ENCODE measurements around the gene SPACA4.
A peak's percentile ranks its signal among the peaks of the same experiment; 100 is the strongest.

SPACA4 gene

DNA sequence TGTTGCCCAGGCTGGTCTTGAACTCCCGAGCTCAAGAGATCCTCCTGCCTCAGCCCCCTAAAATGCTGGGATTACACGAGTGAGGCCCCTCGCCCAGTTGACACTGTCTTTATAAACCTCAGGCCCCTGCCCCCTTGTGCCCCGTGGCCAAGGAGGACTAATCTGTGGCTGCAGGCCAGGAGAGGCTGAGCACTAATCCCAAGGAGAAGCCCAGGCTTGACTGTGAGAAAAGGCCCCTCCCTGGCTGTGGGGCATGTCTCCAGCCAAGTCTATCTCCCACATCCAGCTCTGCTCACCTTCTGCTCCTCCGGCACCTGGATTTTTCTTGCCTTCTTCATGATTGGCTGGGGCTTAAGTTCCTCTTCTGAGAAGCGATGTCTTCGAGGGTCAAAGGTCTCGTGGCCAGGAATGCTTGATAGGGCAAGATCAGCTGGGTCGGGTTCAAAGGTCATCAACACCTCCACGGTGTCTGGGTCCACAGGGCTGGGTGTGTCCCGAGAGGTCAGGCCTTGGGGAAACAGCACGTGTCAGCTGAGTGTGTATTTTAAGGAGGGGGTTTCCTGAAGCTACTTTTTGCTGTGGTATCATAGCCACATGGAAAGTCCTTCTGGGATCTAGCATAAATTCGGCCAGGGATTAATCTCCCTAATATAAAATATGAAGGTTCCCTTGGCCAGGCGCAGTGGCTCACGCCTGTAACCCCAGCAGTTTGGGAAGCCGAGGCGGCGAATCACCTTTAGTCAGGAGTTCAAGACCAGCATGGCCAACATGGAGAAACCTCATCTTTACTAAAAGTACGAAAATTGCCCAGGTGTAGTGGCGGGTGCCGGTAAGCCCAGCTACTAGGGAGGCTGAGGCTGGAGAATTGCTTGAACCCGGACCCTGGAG is 26.9 kb downstream of the SPACA4 start:
- no peak overlapping the region for H3K4me3 ChIP-seq (ENCODE audit: low read depth, low read length)

DNA sequence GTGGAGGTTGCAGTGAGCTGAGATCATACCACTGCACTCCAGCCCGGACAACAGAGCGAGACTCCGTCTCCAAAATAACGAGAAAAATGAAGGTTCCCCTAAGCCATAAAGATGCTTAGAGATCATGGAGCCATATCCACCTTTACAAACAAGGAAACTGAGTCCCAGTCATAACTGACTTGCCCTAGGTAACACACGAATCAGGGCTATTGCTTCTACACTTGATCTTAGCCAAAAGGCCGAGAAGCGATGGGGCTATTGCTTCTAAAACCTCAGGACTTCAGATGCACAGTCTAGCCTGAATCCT is 27.4 kb downstream of the SPACA4 start:
- no peak overlapping the region for H3K4me3 ChIP-seq (ENCODE audit: low read depth, low read length)

DNA sequence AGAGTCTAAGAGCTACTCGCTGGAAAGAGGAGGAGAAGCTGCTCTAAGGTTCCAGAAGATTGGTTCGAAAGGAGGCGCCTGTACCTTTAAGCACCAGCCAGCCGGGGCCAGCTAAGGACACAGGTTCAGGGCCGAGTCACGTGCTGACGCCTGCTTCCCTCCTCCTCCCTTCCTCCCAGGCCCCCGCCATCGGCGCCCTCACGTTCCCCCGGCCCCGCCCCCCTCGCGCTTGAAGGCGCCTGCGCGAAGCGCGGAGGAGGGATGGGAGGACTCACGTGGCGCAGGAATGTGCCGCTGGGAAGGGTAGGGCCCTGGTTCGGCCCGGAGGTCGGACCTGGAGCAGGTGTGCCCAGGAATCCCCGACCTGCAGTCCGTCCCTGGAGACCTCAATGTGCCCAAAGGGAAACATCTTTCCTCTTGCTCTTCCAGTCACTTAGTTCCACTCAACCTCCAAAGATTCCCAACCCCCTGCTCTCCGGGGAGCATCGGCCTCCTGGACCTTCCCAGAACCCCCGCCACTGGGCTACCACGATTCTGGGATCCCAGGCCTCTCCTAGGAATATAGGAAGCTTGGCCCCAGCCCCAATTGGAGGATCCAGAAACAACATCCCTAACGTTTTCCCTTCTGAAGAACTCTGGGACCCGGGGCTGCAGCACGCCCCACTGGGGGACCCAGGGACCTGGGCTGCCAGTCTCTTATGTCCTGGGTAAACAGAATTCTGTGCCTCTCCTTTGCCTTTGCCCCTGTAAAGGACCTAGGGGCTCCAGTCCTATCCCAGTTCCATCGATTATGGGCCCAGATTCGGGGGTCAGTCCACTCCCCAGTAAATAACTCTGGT is 28.1 kb downstream of the SPACA4 start:
- H3K4me3 ChIP-seq (ENCODE audit: low read depth, low read length) = no peak overlapping the region

GRCh38 chr19:48635263-48635965 is 28.9 kb downstream of the SPACA4 start:
- peak overlapping the region; percentile 43 for H3K4me3 ChIP-seq (ENCODE audit: low read depth, low read length)

GRCh38 chr19:48635966-48636858 is 29.7 kb downstream of the SPACA4 start:
- H3K4me3 ChIP-seq (ENCODE audit: low read depth, low read length) = peak overlapping the region; percentile 54

DNA sequence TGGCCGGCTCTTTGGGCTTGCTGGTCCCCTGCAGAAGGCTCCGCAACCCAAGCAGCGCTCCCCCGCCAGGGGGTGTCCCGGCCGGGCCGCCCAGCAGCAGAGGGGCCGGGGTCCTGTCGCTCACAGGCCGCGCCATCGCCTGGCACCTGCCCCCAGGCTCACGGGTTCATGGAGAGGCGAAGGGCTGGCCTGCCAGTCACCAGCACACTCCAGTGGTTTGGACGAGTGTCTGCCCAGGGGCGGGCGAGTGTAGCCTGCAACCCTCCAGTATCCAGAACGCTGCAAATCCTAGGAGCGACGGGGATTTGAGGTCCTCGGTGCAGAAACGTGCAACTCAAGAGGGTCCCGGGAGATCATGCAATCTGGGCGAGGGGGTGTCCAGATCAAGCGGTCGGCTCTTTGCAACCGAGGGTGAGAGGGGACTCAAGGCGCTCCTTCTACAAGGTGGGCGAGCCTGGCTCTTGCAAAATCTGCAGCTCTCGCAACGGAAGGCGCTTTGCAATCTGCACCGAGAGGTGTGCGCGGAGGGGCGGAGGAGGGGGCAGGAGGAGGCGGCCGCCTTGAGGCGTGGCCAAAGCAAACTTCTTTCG is 30.4 kb downstream of the SPACA4 start, which contains the start of gene DBP:
DBP (minus strand) TSS at position 521 of the 590 bp plus-strand sequence; CDS start at position 136, 385 bp downstream.
- H3K4me3 ChIP-seq (ENCODE audit: low read depth, low read length) = peak within 1 kb of the TSS; percentile 54

DNA sequence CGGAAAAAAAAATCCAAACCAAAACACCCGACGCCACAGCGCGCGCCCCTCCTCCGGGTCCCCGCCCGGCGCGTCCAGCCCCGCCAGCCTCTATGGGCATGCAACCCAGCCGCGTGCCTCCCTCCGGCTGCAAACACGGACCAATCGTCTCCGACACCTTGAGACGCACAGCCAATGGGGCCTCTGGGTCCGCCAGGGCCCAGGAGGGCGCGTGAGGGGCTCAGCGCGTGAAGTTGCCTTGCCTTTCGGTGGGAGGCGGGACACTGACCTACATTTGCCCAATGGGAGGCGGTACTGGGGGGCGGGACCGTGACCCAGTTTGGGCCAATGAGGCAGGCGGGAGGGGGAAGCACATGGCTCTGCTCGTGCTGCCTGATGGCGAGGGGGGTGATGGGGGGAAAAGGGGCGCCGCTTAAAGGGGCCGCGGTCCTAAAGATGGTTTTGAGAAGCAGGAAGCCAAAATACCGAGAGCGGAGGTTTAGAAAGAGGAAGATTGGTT is 31.0 kb downstream of the SPACA4 start:
- peak overlapping the region; percentile 37 for H3K4me3 ChIP-seq (ENCODE audit: low read depth, low read length)

- peak overlapping the region; percentile 37 for H3K4me3 ChIP-seq (ENCODE audit: low read depth, low read length)
Observed at GRCh38 chr19:48637948-48638830, 31.6 kb downstream of the SPACA4 start.

- no peak overlapping the region for H3K4me3 ChIP-seq (ENCODE audit: low read depth, low read length)
Observed at GRCh38 chr19:48638831-48639381, 32.4 kb downstream of the SPACA4 start.

DNA sequence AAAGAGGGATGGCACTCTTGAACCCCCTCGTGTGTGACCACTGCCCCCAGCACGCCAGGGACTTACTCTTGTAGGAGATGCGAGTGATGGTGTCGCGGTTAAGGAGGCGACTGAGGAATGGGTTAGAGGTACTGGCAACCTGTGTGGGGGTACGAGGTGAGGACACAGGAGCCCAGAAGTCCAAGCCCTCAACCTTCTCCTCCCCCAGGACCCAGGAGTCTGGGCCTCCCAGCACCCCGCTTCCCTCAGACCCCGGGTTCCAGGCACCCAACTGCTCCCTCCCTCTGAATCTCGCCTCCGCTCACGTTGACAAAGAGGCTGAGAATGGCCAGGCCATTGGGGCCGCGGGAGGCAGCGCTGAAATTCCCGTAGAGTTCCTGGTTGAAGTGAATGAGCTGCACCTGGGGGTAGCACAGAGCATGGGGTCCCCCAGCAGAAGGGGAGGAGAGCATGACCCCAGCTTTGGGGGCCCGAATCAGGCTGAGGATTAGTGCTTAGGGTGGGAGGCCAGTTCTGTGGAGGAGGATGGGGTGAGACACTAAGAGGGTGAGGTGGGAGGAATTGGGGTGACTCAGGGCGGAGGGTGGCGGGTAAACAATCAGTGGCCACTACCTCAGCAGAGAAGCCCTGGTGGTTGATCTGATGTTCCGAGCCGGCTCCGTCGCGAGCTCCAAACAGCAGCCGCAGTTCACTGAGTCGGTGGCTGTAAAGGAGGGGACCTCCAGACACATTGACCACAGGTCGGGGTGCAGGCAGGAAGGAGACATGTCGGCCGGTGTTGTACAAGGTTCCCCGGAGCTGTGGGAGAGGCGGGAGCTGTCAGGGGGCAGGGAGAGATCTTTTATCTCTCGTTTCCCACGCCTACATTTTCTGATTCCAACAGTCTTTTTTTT is 33.2 kb downstream of the SPACA4 start:
- no peak overlapping the region for H3K4me3 ChIP-seq (ENCODE audit: low read depth, low read length)

- no peak overlapping the region for H3K4me3 ChIP-seq (ENCODE audit: low read depth, low read length)
Observed at GRCh38 chr19:48641850-48642249, 35.3 kb downstream of the SPACA4 start.

DNA sequence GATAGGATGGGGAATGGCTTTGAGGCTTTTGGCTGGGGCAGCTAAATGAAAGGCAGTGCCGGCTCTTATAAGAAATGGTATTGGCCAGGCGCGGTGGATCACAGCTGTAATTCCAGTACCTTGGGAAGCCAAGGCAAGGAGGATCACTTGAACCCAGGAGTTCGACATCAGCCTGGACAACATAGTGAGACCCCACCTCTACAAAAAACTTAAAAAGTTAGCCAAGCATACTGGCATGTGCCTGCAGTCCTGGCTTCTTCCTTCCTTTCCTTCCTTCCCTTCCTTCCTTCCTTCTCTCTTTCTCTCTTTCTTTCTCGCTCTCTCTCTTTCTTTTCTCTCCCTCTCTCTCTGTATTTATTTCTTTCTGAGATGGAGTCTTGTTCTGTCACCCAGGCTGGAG is 36.3 kb downstream of the SPACA4 start:
- H3K4me3 ChIP-seq (ENCODE audit: low read depth, low read length) = no peak overlapping the region

DNA sequence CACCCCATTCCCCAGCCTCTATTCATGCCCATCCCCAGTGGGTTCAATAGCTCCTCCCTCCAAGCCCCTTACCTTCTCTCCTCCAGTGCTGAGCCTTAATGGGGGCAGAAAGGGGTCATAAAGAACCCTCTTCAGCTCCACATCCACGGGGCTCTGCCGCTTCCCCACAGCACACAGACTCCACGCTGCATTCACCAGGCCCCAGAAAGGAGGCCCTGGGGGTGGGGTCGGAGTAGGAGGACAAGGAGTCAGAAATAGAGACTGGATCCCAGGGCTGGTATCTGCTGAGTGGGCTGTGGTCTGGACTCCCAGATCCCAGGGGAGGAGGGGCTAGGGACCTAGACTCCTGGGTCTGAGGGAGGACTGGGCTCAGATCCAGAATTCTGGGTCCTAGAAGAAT is 37.8 kb downstream of the SPACA4 start:
- H3K4me3 ChIP-seq (ENCODE audit: low read depth, low read length) = peak overlapping the region; percentile 69

- H3K4me3 ChIP-seq (ENCODE audit: low read depth, low read length) = peak overlapping the region; percentile 69
Observed at GRCh38 chr19:48644839-48645619, 38.5 kb downstream of the SPACA4 start.

- H3K4me3 ChIP-seq (ENCODE audit: low read depth, low read length) = peak overlapping the region; percentile 69
Observed at GRCh38 chr19:48645620-48646000, 39.1 kb downstream of the SPACA4 start.

DNA sequence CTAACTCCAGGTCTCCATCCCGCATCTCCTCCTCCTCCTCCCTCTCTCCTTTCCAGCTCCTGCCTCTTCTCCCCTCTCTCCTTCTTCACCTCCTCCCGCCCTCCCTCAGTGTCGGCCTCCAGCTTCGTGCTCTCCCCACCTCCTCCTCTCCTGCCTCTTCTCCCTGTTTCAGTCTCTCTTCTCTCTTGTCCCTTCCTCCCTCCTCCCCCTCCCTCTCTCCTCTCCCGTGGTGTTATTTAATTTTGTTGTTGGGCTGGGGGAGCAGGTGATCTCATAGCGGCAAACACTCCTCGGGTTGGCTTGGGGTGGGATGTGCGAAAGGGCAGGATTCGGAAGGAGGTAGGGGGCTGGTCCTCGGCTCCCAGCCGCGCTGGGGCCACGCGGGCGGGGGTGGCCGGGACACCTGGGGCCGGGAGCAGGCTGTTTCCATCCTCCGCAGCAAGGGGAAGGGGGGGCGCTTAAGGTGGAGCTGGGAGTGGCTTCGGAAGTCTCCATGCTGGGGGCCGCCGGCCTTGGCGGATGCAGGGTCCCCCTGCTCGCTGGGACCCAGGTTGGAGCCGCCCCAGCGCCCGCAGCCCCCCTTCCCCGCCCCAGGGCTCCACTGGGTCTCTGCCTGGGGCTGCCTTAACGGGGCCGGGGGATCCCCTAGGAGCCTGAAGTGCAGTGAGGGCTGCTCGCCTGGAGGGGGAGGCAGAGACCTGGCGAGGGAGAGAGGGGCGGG is 39.6 kb downstream of the SPACA4 start, which contains the start of gene CA11:
CA11 (minus strand) TSS at position 187 of the 721 bp plus-strand sequence. CDS start 555 bp downstream, outside the sequence.
- H3K4me3 ChIP-seq (ENCODE audit: low read depth, low read length) = peak within 1 kb of the TSS; percentile 69
